ENCODE measurements around the gene FAAH.

FAAH gene

DNA sequence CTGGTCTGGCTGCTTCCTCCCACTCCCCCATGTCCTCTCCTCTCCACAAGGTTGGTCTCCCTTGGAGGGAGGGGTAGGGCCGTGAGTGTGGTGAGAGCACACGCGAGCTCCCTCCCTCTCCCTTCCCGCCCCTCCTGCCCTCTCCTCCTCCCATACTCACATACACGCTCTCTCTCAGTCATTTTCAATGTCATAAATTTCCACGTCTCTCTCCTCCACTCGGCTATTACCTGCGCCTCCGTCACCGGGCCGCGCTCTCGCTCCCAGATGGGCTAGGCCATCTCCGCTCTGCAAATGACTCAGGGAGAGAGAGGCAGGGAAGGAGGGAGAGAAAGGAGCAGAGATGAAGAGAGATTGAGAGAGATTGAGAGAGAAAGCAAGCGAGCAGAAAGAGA is 58.8 kb downstream of the FAAH start:
- Histone ChIP-seq H3K27ac (replicated peaks) (no peak overlapping the region), H3K27me3 (ENCODE audit: insufficient read depth, poor library complexity, severe bottlenecking) (peaks cover 50% of the 10 kb centered on the region), H3K4me3 (replicated peaks; ENCODE audit: insufficient read depth, low read length) (no peak overlapping the region)
- TF ChIP-seq, protein P1, sequence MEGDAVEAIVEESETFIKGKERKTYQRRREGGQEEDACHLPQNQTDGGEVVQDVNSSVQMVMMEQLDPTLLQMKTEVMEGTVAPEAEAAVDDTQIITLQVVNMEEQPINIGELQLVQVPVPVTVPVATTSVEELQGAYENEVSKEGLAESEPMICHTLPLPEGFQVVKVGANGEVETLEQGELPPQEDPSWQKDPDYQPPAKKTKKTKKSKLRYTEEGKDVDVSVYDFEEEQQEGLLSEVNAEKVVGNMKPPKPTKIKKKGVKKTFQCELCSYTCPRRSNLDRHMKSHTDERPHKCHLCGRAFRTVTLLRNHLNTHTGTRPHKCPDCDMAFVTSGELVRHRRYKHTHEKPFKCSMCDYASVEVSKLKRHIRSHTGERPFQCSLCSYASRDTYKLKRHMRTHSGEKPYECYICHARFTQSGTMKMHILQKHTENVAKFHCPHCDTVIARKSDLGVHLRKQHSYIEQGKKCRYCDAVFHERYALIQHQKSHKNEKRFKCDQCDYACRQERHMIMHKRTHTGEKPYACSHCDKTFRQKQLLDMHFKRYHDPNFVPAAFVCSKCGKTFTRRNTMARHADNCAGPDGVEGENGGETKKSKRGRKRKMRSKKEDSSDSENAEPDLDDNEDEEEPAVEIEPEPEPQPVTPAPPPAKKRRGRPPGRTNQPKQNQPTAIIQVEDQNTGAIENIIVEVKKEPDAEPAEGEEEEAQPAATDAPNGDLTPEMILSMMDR (IDR thresholded peaks at IDR 0.05; ENCODE audit: insufficient read depth, low read length), result no peak
- TF ChIP-seq GABPA (IDR thresholded peaks at IDR 0.05; ENCODE audit: low read depth), result no peak
- no peak for TF ChIP-seq POLR2AphosphoS5 (IDR thresholded peaks at IDR 0.05; ENCODE audit: low read depth)
- no peak for TF ChIP-seq SPI1 (IDR thresholded peaks at IDR 0.05; ENCODE audit: borderline replicate concordance, low read depth)
- TF ChIP-seq, protein P2, sequence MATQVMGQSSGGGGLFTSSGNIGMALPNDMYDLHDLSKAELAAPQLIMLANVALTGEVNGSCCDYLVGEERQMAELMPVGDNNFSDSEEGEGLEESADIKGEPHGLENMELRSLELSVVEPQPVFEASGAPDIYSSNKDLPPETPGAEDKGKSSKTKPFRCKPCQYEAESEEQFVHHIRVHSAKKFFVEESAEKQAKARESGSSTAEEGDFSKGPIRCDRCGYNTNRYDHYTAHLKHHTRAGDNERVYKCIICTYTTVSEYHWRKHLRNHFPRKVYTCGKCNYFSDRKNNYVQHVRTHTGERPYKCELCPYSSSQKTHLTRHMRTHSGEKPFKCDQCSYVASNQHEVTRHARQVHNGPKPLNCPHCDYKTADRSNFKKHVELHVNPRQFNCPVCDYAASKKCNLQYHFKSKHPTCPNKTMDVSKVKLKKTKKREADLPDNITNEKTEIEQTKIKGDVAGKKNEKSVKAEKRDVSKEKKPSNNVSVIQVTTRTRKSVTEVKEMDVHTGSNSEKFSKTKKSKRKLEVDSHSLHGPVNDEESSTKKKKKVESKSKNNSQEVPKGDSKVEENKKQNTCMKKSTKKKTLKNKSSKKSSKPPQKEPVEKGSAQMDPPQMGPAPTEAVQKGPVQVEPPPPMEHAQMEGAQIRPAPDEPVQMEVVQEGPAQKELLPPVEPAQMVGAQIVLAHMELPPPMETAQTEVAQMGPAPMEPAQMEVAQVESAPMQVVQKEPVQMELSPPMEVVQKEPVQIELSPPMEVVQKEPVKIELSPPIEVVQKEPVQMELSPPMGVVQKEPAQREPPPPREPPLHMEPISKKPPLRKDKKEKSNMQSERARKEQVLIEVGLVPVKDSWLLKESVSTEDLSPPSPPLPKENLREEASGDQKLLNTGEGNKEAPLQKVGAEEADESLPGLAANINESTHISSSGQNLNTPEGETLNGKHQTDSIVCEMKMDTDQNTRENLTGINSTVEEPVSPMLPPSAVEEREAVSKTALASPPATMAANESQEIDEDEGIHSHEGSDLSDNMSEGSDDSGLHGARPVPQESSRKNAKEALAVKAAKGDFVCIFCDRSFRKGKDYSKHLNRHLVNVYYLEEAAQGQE (IDR thresholded peaks at IDR 0.05; ENCODE audit: insufficient replicate concordance, low read depth), result no peak
- DNase-seq (ENCODE audit: low read depth in 1 of 2, low spot score in 1 of 2), result no peak

DNA sequence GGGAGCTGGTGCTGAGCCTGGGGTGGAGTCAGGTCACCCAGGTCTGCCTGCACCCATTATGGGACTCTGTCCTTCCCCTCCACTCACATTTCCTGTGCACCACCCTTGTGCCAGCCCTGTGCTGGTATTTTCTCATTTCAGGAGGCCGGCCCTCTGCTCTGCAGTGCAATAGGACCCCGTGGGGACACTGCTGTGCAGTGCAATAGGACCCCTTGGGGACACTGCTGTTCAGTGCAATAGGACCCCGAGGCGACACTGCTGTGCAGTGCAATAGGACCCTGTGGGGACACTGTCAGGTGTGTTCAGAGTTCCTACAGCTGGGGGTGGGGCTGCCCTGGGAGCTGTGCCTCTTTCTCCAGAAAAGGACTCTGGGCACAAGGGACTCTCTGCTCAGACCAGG is 59.3 kb downstream of the FAAH start:
- no peak for DNase-seq (ENCODE audit: low read depth in 1 of 2, low spot score in 1 of 2)
- Histone ChIP-seq H3K27me3 (ENCODE audit: insufficient read depth, poor library complexity, severe bottlenecking) (peaks cover 50% of the 10 kb centered on the region), H3K27ac (replicated peaks) (no peak overlapping the region), H3K4me3 (replicated peaks; ENCODE audit: insufficient read depth, low read length) (no peak overlapping the region)
- TF ChIP-seq, protein P1 (IDR thresholded peaks at IDR 0.05; ENCODE audit: insufficient read depth, low read length), result no peak
- TF ChIP-seq, protein P2 (IDR thresholded peaks at IDR 0.05; ENCODE audit: insufficient replicate concordance, low read depth), result no peak
- TF ChIP-seq GABPA (IDR thresholded peaks at IDR 0.05; ENCODE audit: low read depth), result no peak
- TF ChIP-seq POLR2AphosphoS5 (IDR thresholded peaks at IDR 0.05; ENCODE audit: low read depth), result no peak
- TF ChIP-seq SPI1 (IDR thresholded peaks at IDR 0.05; ENCODE audit: borderline replicate concordance, low read depth), result no peak

DNA sequence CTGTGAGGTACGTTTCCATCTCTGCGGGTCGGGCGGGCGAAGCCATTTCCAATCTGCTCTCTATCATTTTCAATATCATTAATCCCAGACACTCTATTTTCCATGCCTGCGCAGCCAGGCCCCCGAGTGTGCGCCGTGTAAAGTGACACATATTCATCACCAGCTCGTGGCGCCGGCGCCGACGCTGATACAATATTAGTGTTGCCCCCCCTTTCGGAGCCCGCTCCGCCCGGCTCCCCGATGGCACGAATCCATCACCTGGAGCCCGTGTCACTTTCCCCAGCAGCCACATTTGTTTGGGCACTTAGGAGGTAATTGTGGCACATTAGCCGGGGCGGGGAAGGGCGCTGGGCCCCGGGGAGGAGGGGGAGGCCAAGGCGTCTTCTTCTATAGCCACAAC is 61.8 kb downstream of the FAAH start:
- Histone ChIP-seq H3K27ac (replicated peaks) (no peak overlapping the region), H3K4me3 (replicated peaks; ENCODE audit: insufficient read depth, low read length) (no peak overlapping the region), H3K27me3 (ENCODE audit: insufficient read depth, poor library complexity, severe bottlenecking) (peaks cover 35% of the 10 kb centered on the region)
- TF ChIP-seq GABPA (IDR thresholded peaks at IDR 0.05; ENCODE audit: low read depth), result no peak
- TF ChIP-seq, protein P2 (IDR thresholded peaks at IDR 0.05; ENCODE audit: insufficient replicate concordance, low read depth), result no peak
- no peak for DNase-seq (ENCODE audit: low read depth in 1 of 2, low spot score in 1 of 2)

Measured in HL-60 (cell line).